Tibial nerve (tissue), 4 donors: ENCODE measurements around the gene TRIM27. TPM values are rescaled to one million over a fixed set of nuclear protein-coding genes. Genes with fewer than 3 reads are reported as not detected.
"Not testable (repeated sequence)": the region's sequence is repeated elsewhere in the genome, so short reads cannot be mapped to it uniquely, and the experiment has no call there.

Experiments
- DNase-seq, 2 donors: peaks; one replicate each; pipeline ENCODE4 v3.0.0-alpha.2; 2019; ENCODE audit warnings: low spot score in 2 of 2
- H3K27ac ChIP-seq, 4 donors: fragments of 200-600 bp; sonication (generic) in 3 of 4; one replicate each; pipeline ENCODE4 v1.5.1; 2017 to 2019; ENCODE audit warnings: mild to moderate bottlenecking in 1 of 4
- H3K27me3 ChIP-seq, 2 donors: fragments of 200-600 bp; sonication (generic) in 1 of 2; one replicate each; pipeline versions ENCODE4 v1.5.1 to v1.6.0; 2017 to 2019
- H3K36me3 ChIP-seq, 3 donors: fragments of 200-600 bp; sonication (generic); one replicate each; pipeline ENCODE4 v1.5.1; 2018 to 2019
- H3K4me1 ChIP-seq, 4 donors: fragments of 200-600 bp; sonication (generic) in 3 of 4; one replicate each; pipeline ENCODE4 v1.5.1; 2017 to 2019
- H3K4me3 ChIP-seq, 4 donors: fragments of 200-600 bp; sonication (generic) in 3 of 4; one replicate each; pipeline ENCODE4 v1.5.1; 2017 to 2019; ENCODE audit warnings: mild to moderate bottlenecking in 1 of 4, moderate library complexity in 1 of 4
- H3K9me3 ChIP-seq, 4 donors: fragments of 200-600 bp; sonication (generic) in 3 of 4; one replicate each; pipeline ENCODE4 v1.5.1; 2017 to 2019
- CTCF ChIP-seq, 5 experiments: fragments of 200-600 bp in 3 of 5; fragments of 450-650 bp in 2 of 5; sonication (generic) in 3 of 5; IDR thresholded peaks; one replicate each; pipeline ENCODE4 v1.5.1; 2016 to 2019; ENCODE audit warnings: antibody characterized with exemption in 5 of 5, mild to moderate bottlenecking in 3 of 5, moderate library complexity in 2 of 5
- EP300 ChIP-seq, 2 donors: sonication (generic); formaldehyde crosslinking; IDR thresholded peaks; one replicate each; pipeline ENCODE4 v1.6.1; 2017; ENCODE audit warnings: antibody characterized with exemption in 2 of 2, mild to moderate bottlenecking in 1 of 2
- POLR2A ChIP-seq, 2 donors: fragments of 450-650 bp; IDR thresholded peaks; one replicate each; pipeline ENCODE4 v1.6.1; 2017; ENCODE audit warnings: antibody characterized with exemption in 2 of 2, mild to moderate bottlenecking in 2 of 2, moderate library complexity in 2 of 2
- WGBS, 2 donors: methylation state at CpG; one replicate each; pipeline ENCODE4 v1.1.5; 2018; 5-methylcytosine and 5-hydroxymethylcytosine counted together
- total RNA-seq, 4 donors: library from RNA; depleted of rRNA; stranded (reverse); fragments of >200 nt; gene quantifications; one replicate each; pipeline ENCODE4 v1.1.0, GENCODE V29; 2016

TRIM27 gene
- total RNA-seq, 4 donors from 2014 or later, result 57.5 to 90.9 (median 72.4) TPM

DNA sequence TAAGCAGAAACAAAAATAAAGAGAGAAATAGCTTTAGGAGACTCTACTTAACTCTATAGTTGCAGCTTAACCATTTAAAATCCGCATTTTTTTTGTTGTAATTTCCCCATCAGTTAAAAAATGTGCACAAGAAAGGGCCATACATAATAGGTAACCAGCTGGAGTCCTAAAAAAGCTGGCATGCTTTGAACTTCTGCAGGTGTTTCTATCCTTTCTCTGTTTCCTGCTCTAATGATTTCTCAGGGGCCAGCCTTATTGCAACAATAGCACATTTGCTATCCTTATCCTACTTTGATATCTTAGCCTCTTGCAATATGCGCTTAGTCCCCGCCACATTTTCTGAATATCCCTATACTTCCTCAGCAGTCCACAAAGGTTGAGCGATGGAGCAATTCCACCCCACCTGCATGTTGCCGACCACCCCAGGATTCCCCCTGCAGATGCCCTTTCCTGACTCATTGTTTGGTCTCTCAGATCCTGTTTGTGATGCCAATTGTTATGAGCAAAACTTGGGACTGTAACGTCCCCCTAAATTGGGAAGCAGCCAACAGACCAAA, 48.5 kb downstream of the TRIM27 start:
- Histone ChIP-seq H3K36me3 (no peaks in the 10 kb centered on the region), H3K27ac (no peak overlapping the region), H3K9me3 (no peaks in the 10 kb centered on the region), H3K27me3 (peaks cover 0 to 18% of the 10 kb centered on the region in 2 donors), H3K4me3 (no peak overlapping the region), H3K4me1 (no peaks in the 10 kb centered on the region)
- TF ChIP-seq EP300 (IDR thresholded peaks at IDR 0.05), result no peak
- TF ChIP-seq CTCF (IDR thresholded peaks at IDR 0.05), result no peak
- no peak for TF ChIP-seq POLR2A (IDR thresholded peaks at IDR 0.05)
- DNase-seq, result no peak
- 55 to 60% methylated on average over 6 of the region's 6 CpGs for WGBS, 2 donors

DNA sequence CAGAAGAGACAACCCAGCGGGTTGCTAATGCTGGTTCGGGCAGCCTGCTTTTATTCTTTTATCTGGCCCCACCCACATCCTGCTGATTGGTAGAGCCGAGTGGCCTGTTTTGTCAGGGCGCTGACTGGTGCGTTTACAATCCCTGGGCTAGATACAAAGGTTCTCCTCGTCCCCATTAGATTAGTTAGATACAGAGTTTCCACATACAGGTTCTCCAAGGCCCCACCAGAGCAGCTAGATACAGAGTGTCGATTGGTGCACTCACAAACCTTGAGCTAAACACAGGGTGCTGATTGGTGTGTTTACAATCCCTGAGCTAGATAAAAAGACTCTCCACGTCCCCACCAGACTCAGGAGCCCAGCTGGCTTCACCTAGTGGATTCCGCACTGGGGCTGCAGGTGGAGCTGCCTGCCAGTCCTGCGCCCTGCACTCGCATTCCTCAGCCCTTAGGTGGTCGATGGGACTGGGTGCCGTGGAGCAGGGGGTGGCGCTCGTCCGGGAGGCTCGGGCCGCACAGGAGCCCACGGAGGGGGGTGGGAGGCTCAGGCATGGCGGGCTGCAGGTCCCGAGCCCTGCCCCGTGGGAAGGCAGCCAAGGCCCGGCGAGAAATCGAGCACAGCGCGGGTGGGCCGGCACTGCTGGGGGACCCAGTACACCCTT, 51.5 kb downstream of the TRIM27 start:
- H3K4me1 ChIP-seq, H3K4me3 ChIP-seq, H3K27ac ChIP-seq, DNase-seq, H3K36me3 ChIP-seq, H3K9me3 ChIP-seq: not testable (repeated sequence)
- H3K27me3 ChIP-seq, result peaks cover 0 to 18% of the 10 kb centered on the region in 2 donors
- WGBS, 2 donors, result 88 to 90% methylated on average over 18 to 25 of the region's 28 CpGs

- Histone ChIP-seq H3K36me3 (no peaks in the 10 kb centered on the region), H3K9me3 (no peaks in the 10 kb centered on the region), H3K27ac (no peak overlapping the region), H3K27me3 (peaks cover 0 to 15% of the 10 kb centered on the region in 2 donors), H3K4me1 (peaks cover 0 to 6% (median 2%) of the 10 kb centered on the region in 4 donors), H3K4me3 (no peak overlapping the region)
- TF ChIP-seq CTCF (IDR thresholded peaks at IDR 0.05), result no peak
- no peak for TF ChIP-seq EP300 (IDR thresholded peaks at IDR 0.05)
- TF ChIP-seq POLR2A (IDR thresholded peaks at IDR 0.05), result no peak
- no peak for DNase-seq
- WGBS, 2 donors, result 91 to 95% methylated on average over 13 of the region's 13 CpGs
Observed at GRCh38 chr6:28871335-28872156, 52.2 kb downstream of the TRIM27 start.

GRCh38 chr6:28868873-28869272, 54.9 kb downstream of the TRIM27 start:
- Histone ChIP-seq H3K27me3 (no peaks in the 10 kb centered on the region), H3K9me3 (no peaks in the 10 kb centered on the region), H3K36me3 (no peaks in the 10 kb centered on the region), H3K4me1 (peaks cover 0 to 12% (median 10%) of the 10 kb centered on the region in 4 donors), H3K4me3 (no peak overlapping the region), H3K27ac (no peak overlapping the region)
- WGBS, 2 donors, result 70 to 82% methylated on average over 2 of the region's 2 CpGs
- TF ChIP-seq POLR2A (IDR thresholded peaks at IDR 0.05) (no peak), EP300 (IDR thresholded peaks at IDR 0.05) (no peak), CTCF (IDR thresholded peaks at IDR 0.05) (no peak)
- no peak for DNase-seq

DNA sequence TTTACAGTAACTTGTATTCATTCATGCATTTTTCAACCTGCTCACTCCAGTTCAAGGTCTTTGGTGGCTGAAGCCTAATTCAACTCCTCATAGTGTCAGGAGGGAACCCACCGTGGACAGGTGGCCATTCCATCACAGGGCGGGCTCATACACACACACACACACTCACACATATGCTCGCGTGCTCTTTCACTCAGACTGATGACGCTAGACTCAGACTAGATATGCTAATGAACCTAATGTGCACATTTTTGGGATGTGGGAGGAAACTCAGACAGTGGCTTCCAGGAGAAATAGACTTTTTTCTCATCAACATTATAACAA, 56.7 kb downstream of the TRIM27 start:
- Histone ChIP-seq H3K4me1 (peaks cover 0 to 18% (median 10%) of the 10 kb centered on the region in 4 donors), H3K9me3 (peaks cover 0 to 11% (median 0%) of the 10 kb centered on the region in 4 donors), H3K27ac (peak overlapping the region in 3 of 4 donors; percentile 83 to 91 (median 85)), H3K27me3 (no peaks in the 10 kb centered on the region), H3K36me3 (no peaks in the 10 kb centered on the region), H3K4me3 (peak overlapping the region; percentile 59 to 87 (median 74))
- TF ChIP-seq EP300 (IDR thresholded peaks at IDR 0.05), result no peak
- TF ChIP-seq CTCF (IDR thresholded peaks at IDR 0.05), result no peak
- TF ChIP-seq POLR2A (IDR thresholded peaks at IDR 0.05), result no peak
- no peak for DNase-seq
- WGBS, 2 donors, result 24 to 35% methylated on average over 5 of the region's 5 CpGs
